Immature natural killer cell (primary cell): ENCODE results near the gene LY6G6F. TPM values are rescaled to one million over a fixed set of nuclear protein-coding genes. Genes with fewer than 3 reads are reported as not detected.

Experiments
- DNase-seq, 3 donors: peaks; one replicate each; pipeline ENCODE4 v3.0.0; 2022; ENCODE audit warnings: mixed read lengths in 1 of 3
- H3K27ac Mint-ChIP-seq, 6 donors: one replicate each; pipeline ENCODE4 v1.8.0; 2020; ENCODE audit warnings: mixed read lengths in 6 of 6, mild to moderate bottlenecking in 5 of 6, inconsistent platforms in 4 of 6, moderate library complexity in 3 of 6
- H3K27me3 Mint-ChIP-seq, 3 donors: one replicate each; pipeline ENCODE4 v1.8.0; 2020 to 2021; ENCODE audit warnings: low read depth in 3 of 3, mild to moderate bottlenecking in 3 of 3, mixed read lengths in 3 of 3, moderate library complexity in 3 of 3, inconsistent platforms in 1 of 3
- H3K36me3 Mint-ChIP-seq, 3 donors: one replicate each; pipeline ENCODE4 v1.8.0; 2020; ENCODE audit warnings: mixed read lengths in 3 of 3, inconsistent platforms in 2 of 3, mild to moderate bottlenecking in 2 of 3
- H3K4me1 Mint-ChIP-seq, 2 donors: one replicate each; pipeline ENCODE4 v1.8.0; 2020; ENCODE audit warnings: inconsistent platforms in 2 of 2, mild to moderate bottlenecking in 2 of 2, mixed read lengths in 2 of 2, moderate library complexity in 1 of 2
- H3K4me3 Mint-ChIP-seq, 5 donors: one replicate each; pipeline ENCODE4 v1.8.0; 2020; ENCODE audit warnings: mild to moderate bottlenecking in 5 of 5, mixed read lengths in 5 of 5, inconsistent platforms in 3 of 5, moderate library complexity in 3 of 5
- H3K9me3 Mint-ChIP-seq, 6 donors: one replicate each; pipeline ENCODE4 v1.8.0; 2020; ENCODE audit warnings: mild to moderate bottlenecking in 6 of 6, mixed read lengths in 6 of 6, inconsistent platforms in 4 of 6, moderate library complexity in 3 of 6
- polyA plus RNA-seq, 3 donors: library from polyadenylated mRNA; unstranded; fragments of 300-500 nt; fragmentation: Illumina TruSeq; gene quantifications; one replicate each; pipeline ENCODE4 v1.2.3, GENCODE V29; 2021

Gene LY6G6F
- polyA plus RNA-seq, 3 donors from 2014 or later: 2.5 TPM; not detected in 2

DNA sequence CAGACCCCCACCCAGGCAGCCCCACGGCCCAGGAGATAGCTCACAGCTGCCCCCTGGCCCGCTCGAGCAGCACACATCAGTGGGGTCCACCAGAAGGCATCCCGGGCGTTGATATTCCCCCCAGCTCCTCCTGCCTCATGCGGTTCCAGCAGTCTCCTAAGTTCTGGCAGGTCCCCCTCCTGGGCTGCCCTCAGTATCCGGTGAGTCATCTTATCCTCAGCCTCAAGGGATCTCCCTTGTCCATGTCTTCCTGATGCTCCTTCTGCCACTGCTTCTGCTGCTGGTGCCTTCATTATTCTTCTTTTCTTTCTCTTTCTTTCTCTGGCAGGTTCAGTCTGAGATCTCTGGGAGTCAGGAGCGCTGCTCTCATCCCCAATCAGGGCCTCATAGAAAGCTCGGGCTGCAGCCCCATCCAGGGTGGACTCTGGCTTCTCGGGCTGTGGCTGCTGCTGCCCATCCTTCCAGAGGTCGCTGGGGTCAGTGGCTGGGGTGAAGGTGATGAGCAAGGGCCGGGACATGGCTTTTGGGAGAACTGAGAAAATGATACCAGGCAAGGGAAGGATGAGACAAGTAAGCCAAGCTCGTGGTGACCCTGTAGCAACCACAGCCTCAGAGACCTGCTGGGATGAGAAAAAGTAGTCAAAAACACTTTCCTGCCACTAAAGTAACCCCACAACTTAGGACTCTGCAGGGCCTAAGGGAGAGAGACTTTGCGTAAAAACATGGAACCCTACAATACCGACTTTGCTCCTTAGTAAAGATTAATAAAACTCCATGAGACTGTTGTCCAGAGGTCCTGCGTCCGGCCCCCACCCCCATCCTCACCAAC is 42.5 kb upstream of the LY6G6F start:
- H3K27me3 Mint-ChIP-seq: peaks cover 12 to 16% (median 13%) of the 10 kb centered on the region in 3 donors
- H3K9me3 Mint-ChIP-seq: no peaks in the 10 kb centered on the region
- peak overlapping the region; percentile 88 to 100 (median 97) for H3K4me3 Mint-ChIP-seq
- peak in 1 of 3 donors; percentile 12 for DNase-seq
- peaks cover 69 to 74% of the 10 kb centered on the region in 2 donors for H3K4me1 Mint-ChIP-seq
- H3K36me3 Mint-ChIP-seq: peaks cover 4 to 29% (median 10%) of the 10 kb centered on the region in 3 donors
- peak overlapping the region; percentile 95 to 99 (median 99) for H3K27ac Mint-ChIP-seq

DNA sequence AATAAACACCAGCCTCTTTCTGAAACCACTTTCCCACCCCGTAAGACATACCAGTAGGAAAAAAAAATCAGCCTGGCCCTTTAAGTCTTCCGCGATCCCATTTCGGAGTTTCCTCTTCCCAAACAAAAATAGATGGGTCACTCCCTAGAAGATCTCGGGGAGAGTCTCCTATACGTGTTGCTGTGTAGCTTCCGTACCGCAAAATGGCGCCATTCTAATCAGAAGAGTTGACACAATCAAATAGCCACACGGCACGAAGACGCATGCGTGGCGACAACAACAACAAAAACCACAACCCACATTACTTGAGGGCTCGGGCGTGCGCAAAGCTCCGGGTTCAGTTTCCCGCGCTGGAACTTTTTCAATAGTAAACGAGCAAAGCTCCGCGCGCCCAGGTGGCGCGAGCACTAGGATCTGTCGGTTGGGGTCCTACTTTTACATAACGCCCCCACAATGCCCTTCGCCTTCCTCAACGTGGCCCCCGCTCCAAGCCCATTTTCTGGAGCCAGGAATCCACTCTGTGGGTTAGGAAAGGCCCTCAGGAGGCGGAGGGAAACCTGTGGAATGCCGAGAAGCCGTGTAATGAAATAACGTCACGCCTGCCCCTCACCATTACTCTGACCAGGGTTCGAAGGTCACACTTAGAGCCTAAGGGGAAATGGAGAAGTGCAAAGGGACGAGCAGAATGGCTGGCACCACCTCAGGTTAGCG is 41.7 kb upstream of the LY6G6F start, which contains the start of gene GPANK1:
Gene GPANK1 (minus strand): TSS at position 208 of the 711 bp plus-strand sequence. CDS start 519 bp downstream, outside the sequence.
- Mint-ChIP-seq H3K27me3 (peaks cover 12 to 16% (median 13%) of the 10 kb centered on the region in 3 donors), H3K27ac (peak within 1 kb of the TSS; percentile 95 to 99 (median 99)), H3K4me1 (peaks cover 61 to 66% of the 10 kb centered on the region in 2 donors), H3K4me3 (peak within 1 kb of the TSS; percentile 88 to 100 (median 97)), H3K9me3 (no peaks in the 10 kb centered on the region), H3K36me3 (peaks cover 4 to 34% (median 10%) of the 10 kb centered on the region in 3 donors)
- peak; percentile 88 to 91 (median 90) for DNase-seq

DNA sequence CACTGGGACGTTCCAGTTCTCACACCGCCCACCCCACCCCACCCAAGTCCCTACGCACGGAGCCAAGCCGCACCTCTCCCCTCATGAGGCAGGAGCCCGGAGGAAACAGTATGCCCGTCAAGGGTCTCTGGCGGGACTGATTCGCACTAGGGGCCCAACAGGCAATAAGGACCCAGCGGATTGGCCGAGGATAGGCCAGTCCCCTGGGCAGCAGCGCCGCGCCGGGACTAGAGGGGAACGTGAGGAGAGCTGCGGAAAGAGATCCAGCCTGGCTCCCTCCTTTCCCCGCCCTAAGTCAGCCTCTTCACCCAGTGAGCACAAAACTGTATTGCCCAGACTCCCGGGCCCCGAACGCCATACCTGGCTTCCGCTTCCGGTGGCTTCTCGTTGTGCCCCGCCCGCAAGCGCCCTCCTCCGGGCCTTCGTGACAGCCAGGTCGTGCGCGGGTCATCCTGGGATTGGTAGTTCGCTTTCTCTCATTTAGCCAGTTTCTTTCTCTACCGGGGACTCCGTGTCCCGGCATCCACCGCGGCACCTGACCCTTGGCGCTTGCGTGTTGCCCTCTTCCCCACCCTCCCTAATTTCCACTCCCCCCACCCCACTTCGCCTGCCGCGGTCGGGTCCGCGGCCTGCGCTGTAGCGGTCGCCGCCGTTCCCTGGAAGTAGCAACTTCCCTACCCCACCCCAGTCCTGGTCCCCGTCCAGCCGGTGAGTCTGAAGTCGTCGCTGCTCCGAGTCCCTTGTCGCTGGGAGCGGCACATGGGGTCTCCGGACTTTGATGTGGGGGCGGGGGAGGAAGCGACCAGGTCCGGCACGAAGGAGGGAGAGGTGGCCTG is 40.9 kb upstream of the LY6G6F start, which contains the start of gene CSNK2B:
Gene CSNK2B (plus strand): TSS at position 580 of the 836 bp plus-strand sequence. CDS start 752 bp downstream, outside the sequence.
- H3K36me3 Mint-ChIP-seq: peaks cover 4 to 41% (median 15%) of the 10 kb centered on the region in 3 donors
- H3K4me3 Mint-ChIP-seq: peak within 1 kb of the TSS; percentile 88 to 100 (median 97)
- no peaks in the 10 kb centered on the region for H3K9me3 Mint-ChIP-seq
- peak within 1 kb of the TSS; percentile 95 to 99 (median 99) for H3K27ac Mint-ChIP-seq
- H3K27me3 Mint-ChIP-seq: peaks cover 12 to 16% (median 13%) of the 10 kb centered on the region in 3 donors
- H3K4me1 Mint-ChIP-seq: peaks cover 56 to 61% of the 10 kb centered on the region in 2 donors
- DNase-seq: peak; percentile 97

DNA sequence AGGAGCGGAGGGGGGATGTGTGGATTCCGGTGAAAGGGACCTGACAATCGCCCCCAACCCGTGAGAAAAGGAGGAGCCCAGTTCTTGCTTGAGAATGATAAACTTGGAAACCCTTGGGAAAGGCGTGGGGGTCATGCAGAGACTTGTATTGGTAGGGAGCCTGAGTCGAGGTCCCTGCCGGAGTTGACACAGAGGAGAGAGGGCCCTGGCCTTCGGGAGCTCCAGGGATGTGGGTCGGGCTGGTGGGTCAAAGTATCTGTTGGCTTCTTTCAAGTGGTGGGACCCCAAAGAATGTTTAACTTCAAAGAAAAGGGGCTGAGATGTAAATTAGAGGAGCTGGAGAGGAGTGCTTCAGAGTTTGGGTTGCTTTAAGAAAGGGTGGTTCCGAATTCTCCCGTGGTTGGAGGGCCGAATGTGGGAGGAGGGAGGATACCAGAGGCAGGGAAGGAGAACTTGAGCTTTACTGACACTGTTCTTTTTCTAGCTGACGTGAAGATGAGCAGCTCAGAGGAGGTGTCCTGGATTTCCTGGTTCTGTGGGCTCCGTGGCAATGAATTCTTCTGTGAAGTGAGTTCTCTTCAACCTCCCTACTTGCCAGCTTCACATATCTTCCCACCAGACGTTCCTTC is 40.2 kb upstream of the LY6G6F start:
- Mint-ChIP-seq H3K4me3 (peak overlapping the region; percentile 88 to 100 (median 97)), H3K27me3 (peaks cover 12 to 16% (median 13%) of the 10 kb centered on the region in 3 donors), H3K27ac (peak overlapping the region; percentile 95 to 99 (median 99)), H3K4me1 (peaks cover 50 to 54% of the 10 kb centered on the region in 2 donors), H3K9me3 (no peaks in the 10 kb centered on the region), H3K36me3 (peaks cover 4 to 45% (median 15%) of the 10 kb centered on the region in 3 donors)
- no peak for DNase-seq

DNA sequence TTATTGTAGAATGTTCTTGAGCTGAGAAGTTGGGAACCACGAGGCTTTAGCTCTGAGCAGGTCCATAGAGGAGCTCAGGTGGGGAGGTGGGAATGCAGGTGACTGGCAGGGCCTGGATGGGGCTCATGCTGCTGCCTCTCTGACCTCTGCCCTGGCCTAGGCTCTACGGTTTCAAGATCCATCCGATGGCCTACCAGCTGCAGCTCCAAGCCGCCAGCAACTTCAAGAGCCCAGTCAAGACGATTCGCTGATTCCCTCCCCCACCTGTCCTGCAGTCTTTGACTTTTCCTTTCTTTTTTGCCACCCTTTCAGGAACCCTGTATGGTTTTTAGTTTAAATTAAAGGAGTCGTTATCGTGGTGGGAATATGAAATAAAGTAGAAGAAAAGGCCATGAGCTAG is 37.0 kb upstream of the LY6G6F start, which contains the start of gene LY6G5B:
Gene LY6G5B (plus strand): TSS at position 301 of the 400 bp plus-strand sequence. CDS start 975 bp downstream, outside the sequence.
- Mint-ChIP-seq H3K27me3 (peaks cover 9 to 14% (median 11%) of the 10 kb centered on the region in 3 donors), H3K4me1 (peaks cover 28 to 34% of the 10 kb centered on the region in 2 donors), H3K4me3 (no peak within 1 kb of the TSS), H3K27ac (peak within 1 kb of the TSS in 1 of 6 donors; percentile 23), H3K9me3 (no peaks in the 10 kb centered on the region), H3K36me3 (peaks cover 11 to 47% (median 17%) of the 10 kb centered on the region in 3 donors)
- DNase-seq: no peak

DNA sequence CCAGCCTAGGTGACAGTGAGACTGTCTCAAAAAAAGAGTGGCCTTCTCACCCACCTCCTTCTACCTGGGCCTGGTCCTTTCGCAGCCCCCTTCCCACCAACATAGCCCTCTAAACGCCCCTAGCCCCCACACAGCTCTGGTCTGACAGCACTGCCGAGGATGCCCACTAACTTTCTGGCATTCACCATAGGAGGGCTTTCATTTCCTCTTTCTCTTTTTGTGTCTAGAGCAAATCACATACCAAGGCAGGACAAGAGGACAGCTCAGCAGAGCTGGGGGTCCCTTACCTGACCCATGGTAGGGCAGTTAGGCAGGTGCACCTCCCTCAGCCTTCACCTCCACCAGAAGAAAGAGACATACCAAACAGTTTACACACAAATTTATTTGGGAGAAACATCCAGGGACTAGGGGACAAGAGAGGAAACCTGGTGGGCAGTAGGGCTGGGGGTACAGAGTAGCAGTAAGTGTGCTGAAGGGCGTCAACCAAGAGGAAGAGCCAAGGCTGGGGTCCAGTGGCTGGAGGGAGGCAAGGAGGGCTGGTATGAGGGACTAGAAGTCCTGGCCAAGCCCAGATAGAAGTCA is 30.3 kb upstream of the LY6G6F start:
- Mint-ChIP-seq H3K9me3 (no peaks in the 10 kb centered on the region), H3K27ac (peak overlapping the region in 1 of 6 donors; percentile 61), H3K36me3 (peaks cover 9 to 11% (median 10%) of the 10 kb centered on the region in 3 donors), H3K4me3 (no peak overlapping the region), H3K4me1 (peaks cover 16 to 22% of the 10 kb centered on the region in 2 donors), H3K27me3 (peaks cover 0 to 8% (median 4%) of the 10 kb centered on the region in 3 donors)
- no peak for DNase-seq

DNA sequence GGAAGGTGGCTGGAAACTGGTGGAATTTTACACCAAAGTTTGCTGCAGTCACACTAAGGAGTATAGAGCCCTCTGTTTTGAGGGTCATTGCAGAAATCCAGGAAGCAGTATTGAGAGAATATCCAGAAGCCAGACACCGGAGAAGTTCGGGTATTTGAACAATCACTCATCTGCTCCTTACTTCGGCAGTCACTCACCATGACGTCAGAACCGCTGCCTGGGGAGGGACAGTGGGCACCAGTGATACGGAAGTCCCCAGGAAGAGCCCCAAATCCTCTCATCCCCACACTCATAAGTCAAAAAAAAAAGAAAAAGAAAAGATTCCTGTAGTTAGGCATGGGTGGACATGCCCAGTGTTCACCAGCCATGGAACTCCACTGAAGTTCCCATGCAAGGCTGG is 29.8 kb upstream of the LY6G6F start:
- Mint-ChIP-seq H3K27me3 (peaks cover 0 to 8% (median 4%) of the 10 kb centered on the region in 3 donors), H3K4me3 (no peak overlapping the region), H3K27ac (no peak overlapping the region), H3K36me3 (peaks cover 9 to 11% (median 10%) of the 10 kb centered on the region in 3 donors), H3K4me1 (peaks cover 20 to 26% of the 10 kb centered on the region in 2 donors), H3K9me3 (no peaks in the 10 kb centered on the region)
- DNase-seq: no peak

DNA sequence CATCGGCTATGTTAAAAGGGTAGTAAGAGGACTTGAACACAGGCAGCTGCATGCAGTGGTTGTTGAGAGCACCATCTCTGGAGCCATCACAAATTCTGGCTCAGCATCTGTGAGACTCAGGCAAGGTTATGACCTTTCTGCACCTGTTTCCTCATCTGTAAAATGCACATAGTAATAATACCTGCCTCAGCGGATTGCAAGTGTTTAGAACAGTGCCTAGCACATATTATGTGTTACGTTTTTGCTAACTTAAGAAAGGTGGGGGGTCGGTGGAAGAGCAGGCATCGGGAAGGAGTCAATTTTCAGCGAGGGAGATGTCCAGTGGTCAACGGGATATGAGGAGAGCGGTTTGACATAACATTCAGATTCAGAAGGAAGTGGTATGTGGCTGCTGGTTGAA is 28.7 kb upstream of the LY6G6F start:
- peaks cover 4 to 6% (median 4%) of the 10 kb centered on the region in 3 donors for H3K36me3 Mint-ChIP-seq
- DNase-seq: no peak
- peaks cover 0 to 8% (median 2%) of the 10 kb centered on the region in 3 donors for H3K27me3 Mint-ChIP-seq
- H3K4me3 Mint-ChIP-seq: no peak overlapping the region
- H3K9me3 Mint-ChIP-seq: no peaks in the 10 kb centered on the region
- peak overlapping the region in 1 of 6 donors; percentile 25 for H3K27ac Mint-ChIP-seq
- H3K4me1 Mint-ChIP-seq: peaks cover 20 to 26% of the 10 kb centered on the region in 2 donors

DNA sequence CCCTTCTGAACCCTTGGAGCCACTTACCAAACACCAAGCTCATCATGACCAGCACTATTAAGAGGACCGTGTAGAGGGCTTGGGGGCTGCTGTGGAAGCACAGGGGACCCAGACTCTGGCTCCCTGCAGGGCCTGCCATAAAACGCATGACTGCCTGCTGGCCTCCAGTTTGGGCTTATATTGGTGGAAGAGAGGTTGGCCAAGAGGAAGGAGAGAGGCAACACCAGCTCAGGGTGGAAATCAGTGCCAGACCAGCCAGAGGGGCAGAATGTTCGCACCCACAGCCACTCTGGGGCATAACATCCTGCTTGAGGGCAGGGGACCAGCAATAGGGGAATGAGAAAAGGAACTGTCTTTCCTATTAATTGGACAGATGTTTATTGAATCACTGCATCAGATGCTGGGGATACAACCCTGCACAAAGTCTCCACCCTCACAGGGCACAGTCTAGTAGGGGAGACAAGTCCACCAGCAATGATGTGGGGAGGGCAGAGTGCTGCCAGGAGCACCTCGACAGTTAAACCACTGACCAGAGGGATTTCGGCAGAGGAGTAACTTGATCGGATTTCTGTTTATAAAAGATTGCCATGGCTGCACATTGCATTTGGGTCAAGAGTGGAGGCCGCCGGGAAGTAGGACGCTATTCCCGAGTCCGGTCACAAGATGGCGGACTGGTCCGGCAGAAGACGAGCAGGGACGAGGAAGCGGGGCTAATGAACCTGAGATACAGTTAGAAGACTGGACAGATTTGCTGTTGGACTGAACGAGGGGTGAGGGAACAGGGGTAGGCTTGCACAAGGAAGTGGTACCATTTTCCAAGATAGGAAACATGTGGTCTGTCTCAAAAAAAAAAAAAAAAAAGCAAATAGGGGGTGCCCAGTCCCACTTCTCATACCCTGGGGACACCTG is 26.2 kb upstream of the LY6G6F start, which contains the start of gene LY6G5C:
Gene LY6G5C (minus strand): TSS at position 842 of the 909 bp plus-strand sequence. CDS start 694 bp downstream, at position 148.
- H3K9me3 Mint-ChIP-seq: no peaks in the 10 kb centered on the region
- H3K27me3 Mint-ChIP-seq: peaks cover 0 to 8% (median 4%) of the 10 kb centered on the region in 3 donors
- H3K36me3 Mint-ChIP-seq: peaks cover 0 to 6% (median 0%) of the 10 kb centered on the region in 3 donors
- peak within 1 kb of the TSS; percentile 48 to 97 (median 82) for H3K27ac Mint-ChIP-seq
- peak; percentile 60 to 73 (median 66) for DNase-seq
- H3K4me3 Mint-ChIP-seq: peak within 1 kb of the TSS; percentile 83 to 99 (median 89)
- peaks cover 22 to 26% of the 10 kb centered on the region in 2 donors for H3K4me1 Mint-ChIP-seq

DNA sequence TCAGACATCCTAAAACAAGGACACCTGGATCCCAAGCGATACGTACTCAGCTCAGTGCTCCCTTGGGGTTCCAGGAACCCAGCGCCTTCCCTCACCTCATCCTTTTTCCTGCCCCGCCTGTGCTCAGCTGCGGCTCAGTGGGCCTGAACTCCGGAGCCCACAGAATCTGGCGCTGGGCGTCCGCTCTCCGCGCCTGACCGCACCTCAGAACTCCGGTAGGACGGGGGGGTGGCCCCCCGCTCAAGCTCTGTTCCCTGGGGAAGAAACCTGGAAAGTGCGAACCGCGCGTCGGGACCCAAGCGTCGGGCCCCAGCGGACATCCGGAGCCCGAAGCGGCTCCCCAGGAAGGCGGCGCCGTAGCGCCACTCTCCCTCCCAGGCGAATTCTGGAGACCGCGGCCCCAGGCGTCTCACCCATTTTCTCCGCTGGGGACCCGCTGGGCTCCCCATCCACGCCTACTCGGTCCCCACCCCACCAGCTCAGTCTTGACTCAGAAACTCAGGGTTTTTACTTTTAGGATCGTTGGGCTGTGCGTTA is 25.5 kb upstream of the LY6G6F start:
- Mint-ChIP-seq H3K9me3 (no peaks in the 10 kb centered on the region), H3K36me3 (peaks cover 2 to 9% (median 2%) of the 10 kb centered on the region in 3 donors)
- DNase-seq: peak; percentile 30 to 33 (median 30)

DNA sequence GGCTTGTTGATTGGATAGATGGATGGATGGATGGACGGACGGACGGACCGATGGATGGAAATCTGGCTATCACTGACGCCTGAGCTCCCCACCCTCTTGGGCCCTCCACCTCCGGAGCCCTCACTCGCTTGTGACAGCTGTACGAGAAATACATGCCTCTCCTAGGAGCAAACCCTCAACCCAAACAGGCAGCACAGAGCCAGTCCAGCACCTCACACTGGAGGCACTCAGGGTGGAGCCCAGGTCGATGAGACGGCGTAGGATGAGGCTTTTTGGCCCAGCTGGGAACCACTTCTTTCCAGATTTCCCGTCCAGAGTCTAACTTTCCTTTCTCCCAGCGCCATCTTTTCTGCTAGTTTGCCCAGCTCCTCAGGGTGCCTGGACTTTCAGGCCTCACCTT is 23.1 kb upstream of the LY6G6F start:
- Mint-ChIP-seq H3K4me1 (peaks cover 21 to 26% of the 10 kb centered on the region in 2 donors), H3K36me3 (peaks cover 4 to 17% (median 9%) of the 10 kb centered on the region in 3 donors), H3K27ac (peak overlapping the region in 1 of 6 donors; percentile 69), H3K4me3 (no peak overlapping the region), H3K27me3 (peaks cover 0 to 4% (median 4%) of the 10 kb centered on the region in 3 donors), H3K9me3 (no peaks in the 10 kb centered on the region)
- DNase-seq: no peak

More for the DNA sequence above, 25.5 kb upstream of the LY6G6F start:
- H3K27ac Mint-ChIP-seq: peak overlapping the region in 5 of 6 donors; percentile 45 to 97 (median 81)
- peaks cover 0 to 8% (median 5%) of the 10 kb centered on the region in 3 donors for H3K27me3 Mint-ChIP-seq
- peaks cover 22 to 26% of the 10 kb centered on the region in 2 donors for H3K4me1 Mint-ChIP-seq
- peak overlapping the region; percentile 83 to 99 (median 89) for H3K4me3 Mint-ChIP-seq
